ENCODE measurements around the gene APOA5.
"Not testable (repeated sequence)": the region's sequence is repeated elsewhere in the genome, so short reads cannot be mapped to it uniquely, and the experiment has no call there.

Gene APOA5

GRCh38 chr11:116773203-116774097 is 18.2 kb downstream of the APOA5 start:
- DNase-seq (ENCODE audit: low spot score) = no peak

GRCh38 chr11:116772443-116773202 is 19.1 kb downstream of the APOA5 start, which contains the start of gene BUD13:
Gene BUD13, minus strand, starts transcription at chr11:116772987. Its CDS starts 23 bp downstream, at chr11:116772964.
- DNase-seq (ENCODE audit: low spot score) = peak; percentile 96

- no peak for DNase-seq (ENCODE audit: low spot score)
Measured at GRCh38 chr11:116771935-116772334, 19.7 kb downstream of the APOA5 start.

- no peak for DNase-seq (ENCODE audit: low spot score)
Measured at GRCh38 chr11:116762132-116762531, 29.5 kb downstream of the APOA5 start.

GRCh38 chr11:116756044-116756443 is 35.6 kb downstream of the APOA5 start:
- not testable (repeated sequence) for DNase-seq (ENCODE audit: low spot score)

- DNase-seq (ENCODE audit: low spot score) = no peak
Measured at GRCh38 chr11:116750070-116750718, 41.5 kb downstream of the APOA5 start.

GRCh38 chr11:116742104-116742503 is 49.6 kb downstream of the APOA5 start:
- peak; percentile 29 for DNase-seq (ENCODE audit: low spot score)

- DNase-seq (ENCODE audit: low spot score) = no peak
Measured at GRCh38 chr11:116740741-116741140, 50.9 kb downstream of the APOA5 start.

Measured in iPS-NIHi11 (cell line).